Suprapubic skin (tissue), 4 donors: ENCODE results near the gene IL23R.

ENCODE experiments used
- EP300 ChIP-seq: sonication (generic); formaldehyde crosslinking; IDR thresholded peaks from one replicate; pipeline ENCODE4 v1.6.1; 2017; ENCODE audit warnings: antibody characterized with exemption
- POLR2A ChIP-seq, 2 donors: fragments of 450-650 bp; IDR thresholded peaks; one replicate each; pipeline ENCODE4 v1.6.1; 2017; ENCODE audit warnings: antibody characterized with exemption in 2 of 2, mild to moderate bottlenecking in 2 of 2, moderate library complexity in 2 of 2
- POLR2AphosphoS5 ChIP-seq, 3 donors: sonication (generic); formaldehyde crosslinking; IDR thresholded peaks; one replicate each; pipeline ENCODE4 v1.6.1; 2017; ENCODE audit warnings: antibody characterized with exemption in 3 of 3
- TF ChIP-seq, protein P1 (sequence below), 2 donors: fragments of 200-600 bp in 1 of 2; fragments of 450-650 bp in 1 of 2; sonication (generic) in 1 of 2; IDR thresholded peaks; one replicate each; pipeline ENCODE4 v1.5.1; 2016 to 2019; ENCODE audit warnings: antibody characterized with exemption in 2 of 2, mild to moderate bottlenecking in 1 of 2, moderate library complexity in 1 of 2

DNA sequence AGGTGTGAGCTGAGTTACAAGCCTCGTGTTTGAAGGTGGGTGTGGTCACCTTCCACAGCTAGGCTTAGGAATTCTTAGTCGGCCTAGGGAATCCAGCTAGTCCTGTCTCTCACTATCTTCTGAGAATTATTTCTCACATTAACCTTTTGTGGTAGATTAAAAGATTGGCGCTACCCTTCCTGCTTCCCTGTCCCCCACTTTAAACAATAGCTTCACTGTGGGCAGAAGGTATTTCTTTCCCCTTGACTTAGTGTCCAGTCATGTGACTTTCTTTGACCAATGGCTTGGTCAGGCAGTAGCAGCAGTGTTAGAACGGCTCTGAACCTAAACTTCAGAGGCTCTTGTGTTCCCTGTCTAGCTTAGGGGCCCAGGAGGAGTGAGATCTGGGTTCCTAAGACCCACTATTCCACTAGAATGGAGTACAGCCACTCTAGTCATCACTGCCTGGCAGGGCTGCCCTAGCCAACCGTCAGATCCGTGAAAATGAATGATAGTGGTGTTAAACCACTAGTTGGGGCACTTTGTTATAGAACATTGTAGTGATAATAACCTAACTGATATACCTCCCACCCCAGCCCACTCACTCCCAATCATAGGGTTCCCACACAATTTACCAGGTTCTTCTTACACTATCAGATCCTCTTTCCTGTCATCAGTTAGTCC lies 17.6 kb upstream of the IL23R start:
- TF ChIP-seq, protein P1, sequence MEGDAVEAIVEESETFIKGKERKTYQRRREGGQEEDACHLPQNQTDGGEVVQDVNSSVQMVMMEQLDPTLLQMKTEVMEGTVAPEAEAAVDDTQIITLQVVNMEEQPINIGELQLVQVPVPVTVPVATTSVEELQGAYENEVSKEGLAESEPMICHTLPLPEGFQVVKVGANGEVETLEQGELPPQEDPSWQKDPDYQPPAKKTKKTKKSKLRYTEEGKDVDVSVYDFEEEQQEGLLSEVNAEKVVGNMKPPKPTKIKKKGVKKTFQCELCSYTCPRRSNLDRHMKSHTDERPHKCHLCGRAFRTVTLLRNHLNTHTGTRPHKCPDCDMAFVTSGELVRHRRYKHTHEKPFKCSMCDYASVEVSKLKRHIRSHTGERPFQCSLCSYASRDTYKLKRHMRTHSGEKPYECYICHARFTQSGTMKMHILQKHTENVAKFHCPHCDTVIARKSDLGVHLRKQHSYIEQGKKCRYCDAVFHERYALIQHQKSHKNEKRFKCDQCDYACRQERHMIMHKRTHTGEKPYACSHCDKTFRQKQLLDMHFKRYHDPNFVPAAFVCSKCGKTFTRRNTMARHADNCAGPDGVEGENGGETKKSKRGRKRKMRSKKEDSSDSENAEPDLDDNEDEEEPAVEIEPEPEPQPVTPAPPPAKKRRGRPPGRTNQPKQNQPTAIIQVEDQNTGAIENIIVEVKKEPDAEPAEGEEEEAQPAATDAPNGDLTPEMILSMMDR (IDR thresholded peaks at IDR 0.05): no peak
- TF ChIP-seq POLR2AphosphoS5 (IDR thresholded peaks at IDR 0.05): no peak
- no peak for TF ChIP-seq POLR2A (IDR thresholded peaks at IDR 0.05)
- TF ChIP-seq EP300: no peak
